Chondrocyte (in vitro differentiated cells): ENCODE data around the gene CIAO3. TPM values are rescaled to one million over a fixed set of nuclear protein-coding genes. Genes with fewer than 3 reads are reported as not detected.
"Not testable (repeated sequence)": the region's sequence is repeated elsewhere in the genome, so short reads cannot be mapped to it uniquely, and the experiment has no call there.

Source experiments
- DNase-seq: peaks from one replicate; pipeline ENCODE4 v3.0.0; 2021; ENCODE audit warnings: mixed read lengths, low spot score
- H3K27ac Mint-ChIP-seq: one replicate; pipeline ENCODE4 v1.8.0; 2021; ENCODE audit warnings: mild to moderate bottlenecking, moderate library complexity, mixed read lengths; ENCODE audit not compliant: unreplicated experiment
- H3K27me3 Mint-ChIP-seq: 2 replicates; pipeline ENCODE4 v1.8.0; 2021; ENCODE audit warnings: low read depth, mixed read lengths
- H3K36me3 Mint-ChIP-seq: 2 replicates; pipeline ENCODE4 v1.8.0; 2021; ENCODE audit warnings: low read depth, mixed read lengths
- H3K4me1 Mint-ChIP-seq: 2 replicates; pipeline ENCODE4 v1.8.0; 2021; ENCODE audit warnings: low read depth, mild to moderate bottlenecking, mixed read lengths
- H3K4me3 Mint-ChIP-seq: one replicate; pipeline ENCODE4 v1.8.0; 2021; ENCODE audit warnings: mild to moderate bottlenecking, moderate library complexity, mixed read lengths; ENCODE audit not compliant: unreplicated experiment
- H3K9me3 Mint-ChIP-seq: 2 replicates; pipeline ENCODE4 v1.8.0; 2021; ENCODE audit warnings: low read depth, mixed read lengths
- total RNA-seq: library from RNA; stranded (reverse); gene quantifications from 3 replicates; pipeline ENCODE4 v1.2.1, GENCODE V29; 2021
- TF ChIP-seq, protein P1 (sequence below): fragments of 200-600 bp; sonication (generic); IDR thresholded peaks from 2 replicates; pipeline ENCODE4 v1.5.0; 2021; ENCODE audit warnings: antibody characterized with exemption, mild to moderate bottlenecking, moderate library complexity

Gene CIAO3
- total RNA-seq, 1 donor from 2014 or later: 22.1 TPM

DNA sequence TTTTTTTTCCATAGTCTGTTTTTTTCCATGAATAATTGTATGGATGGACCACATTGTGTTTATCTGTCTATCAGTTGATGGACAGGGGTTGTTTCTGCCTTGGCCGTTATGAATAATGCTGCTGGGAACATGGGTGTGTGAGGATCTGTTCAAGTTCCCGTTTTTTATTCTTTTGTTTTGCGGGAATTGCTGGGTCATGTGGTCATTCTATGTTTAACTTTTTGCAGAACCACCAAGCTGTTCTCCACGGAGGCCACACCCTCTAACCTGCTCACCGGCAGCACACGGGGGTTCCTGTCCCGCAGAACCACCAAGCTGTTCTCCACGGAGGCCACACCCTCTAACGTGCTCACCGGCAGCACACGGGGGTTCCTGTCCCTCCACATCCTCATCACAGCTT, 13.9 kb upstream of the CIAO3 start:
- Mint-ChIP-seq H3K27ac (no peak overlapping the region), H3K4me1 (no peaks in the 10 kb centered on the region), H3K4me3 (no peak overlapping the region), H3K36me3 (no peaks in the 10 kb centered on the region), H3K27me3 (peaks cover 13% of the 10 kb centered on the region), H3K9me3 (peaks cover 5% of the 10 kb centered on the region)
- TF ChIP-seq, protein P1, sequence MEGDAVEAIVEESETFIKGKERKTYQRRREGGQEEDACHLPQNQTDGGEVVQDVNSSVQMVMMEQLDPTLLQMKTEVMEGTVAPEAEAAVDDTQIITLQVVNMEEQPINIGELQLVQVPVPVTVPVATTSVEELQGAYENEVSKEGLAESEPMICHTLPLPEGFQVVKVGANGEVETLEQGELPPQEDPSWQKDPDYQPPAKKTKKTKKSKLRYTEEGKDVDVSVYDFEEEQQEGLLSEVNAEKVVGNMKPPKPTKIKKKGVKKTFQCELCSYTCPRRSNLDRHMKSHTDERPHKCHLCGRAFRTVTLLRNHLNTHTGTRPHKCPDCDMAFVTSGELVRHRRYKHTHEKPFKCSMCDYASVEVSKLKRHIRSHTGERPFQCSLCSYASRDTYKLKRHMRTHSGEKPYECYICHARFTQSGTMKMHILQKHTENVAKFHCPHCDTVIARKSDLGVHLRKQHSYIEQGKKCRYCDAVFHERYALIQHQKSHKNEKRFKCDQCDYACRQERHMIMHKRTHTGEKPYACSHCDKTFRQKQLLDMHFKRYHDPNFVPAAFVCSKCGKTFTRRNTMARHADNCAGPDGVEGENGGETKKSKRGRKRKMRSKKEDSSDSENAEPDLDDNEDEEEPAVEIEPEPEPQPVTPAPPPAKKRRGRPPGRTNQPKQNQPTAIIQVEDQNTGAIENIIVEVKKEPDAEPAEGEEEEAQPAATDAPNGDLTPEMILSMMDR: no peak
- no peak for DNase-seq

DNA sequence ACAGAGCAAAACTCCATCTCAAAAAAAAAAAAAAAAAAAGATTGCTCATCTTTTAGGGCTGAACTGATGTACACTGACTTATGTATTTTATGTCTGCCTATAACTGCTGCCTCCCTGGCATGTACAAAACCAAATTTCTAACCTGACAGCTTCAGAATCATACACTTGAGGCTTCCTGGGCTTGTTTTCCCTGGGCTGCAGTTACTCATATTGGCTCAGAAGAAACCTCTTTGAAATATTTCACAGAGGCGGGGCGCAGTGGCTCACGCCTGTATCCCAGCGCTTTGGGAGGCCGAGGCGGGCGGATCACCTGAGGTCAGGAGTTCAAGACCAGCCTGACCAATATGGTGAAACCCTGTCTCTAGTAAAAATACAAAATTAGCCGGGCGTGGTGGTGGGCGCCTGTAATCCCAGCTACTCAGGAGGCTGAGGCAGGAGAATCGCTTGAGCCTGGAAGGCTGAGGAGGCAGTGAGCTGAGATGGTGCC, 13.4 kb upstream of the CIAO3 start:
- peaks cover 13% of the 10 kb centered on the region for H3K27me3 Mint-ChIP-seq
- not testable (repeated sequence) for H3K27ac Mint-ChIP-seq, DNase-seq, H3K36me3 Mint-ChIP-seq, H3K4me1 Mint-ChIP-seq, H3K9me3 Mint-ChIP-seq, H3K4me3 Mint-ChIP-seq

- no peak overlapping the region for H3K4me3 Mint-ChIP-seq
- H3K27me3 Mint-ChIP-seq: peaks cover 12% of the 10 kb centered on the region
- no peaks in the 10 kb centered on the region for H3K36me3 Mint-ChIP-seq
- DNase-seq: no peak
- H3K27ac Mint-ChIP-seq: peak overlapping the region; percentile 49
- TF ChIP-seq, protein P1: no peak
- peaks cover 8% of the 10 kb centered on the region for H3K4me1 Mint-ChIP-seq
- peaks cover 5% of the 10 kb centered on the region for H3K9me3 Mint-ChIP-seq
Measured at GRCh38 chr16:752007-752312, 11.2 kb upstream of the CIAO3 start.

DNA sequence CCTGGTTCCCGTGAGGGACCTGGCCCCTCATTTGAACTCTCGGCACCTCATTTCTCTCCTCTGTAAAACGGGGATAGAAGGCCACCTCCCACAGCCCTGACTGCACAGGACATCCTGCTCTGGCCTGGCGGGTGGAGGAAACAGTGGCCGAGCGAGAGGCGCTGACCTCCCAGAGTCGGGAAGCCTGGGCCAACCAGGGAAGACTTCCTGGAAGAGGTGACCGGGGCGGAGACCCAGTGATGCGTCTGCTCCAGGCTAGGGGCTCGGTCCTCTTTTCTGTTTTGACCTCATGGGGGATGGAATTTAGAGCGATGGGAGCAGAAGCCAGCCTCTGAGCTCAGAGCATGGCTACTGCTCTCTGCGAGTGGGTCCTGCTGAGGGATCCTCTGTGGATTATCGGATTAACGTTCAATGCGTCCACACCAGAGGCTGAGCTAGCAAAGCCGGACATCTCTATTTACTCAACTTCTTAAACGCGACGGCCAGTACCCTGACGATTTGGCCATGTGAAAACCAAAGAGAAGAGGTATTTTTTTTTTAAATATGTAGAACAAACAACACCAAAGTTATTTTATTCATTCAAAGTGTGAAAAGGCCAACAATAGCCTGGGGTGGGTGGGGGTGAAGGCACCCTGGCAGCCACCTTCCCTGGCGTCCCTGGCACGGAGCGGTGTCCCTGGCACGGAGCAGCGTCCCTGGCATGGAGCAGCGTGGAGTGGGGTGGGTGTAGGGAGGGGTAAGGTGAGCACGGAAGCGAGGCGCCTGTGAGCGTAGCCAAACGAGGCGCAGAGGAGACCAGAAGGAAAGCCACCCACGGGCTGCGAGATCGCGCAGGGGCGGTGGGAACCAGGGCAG, 10.6 kb upstream of the CIAO3 start:
- Mint-ChIP-seq H3K9me3 (peaks cover 2% of the 10 kb centered on the region), H3K27me3 (peaks cover 9% of the 10 kb centered on the region), H3K4me1 (peaks cover 8% of the 10 kb centered on the region), H3K27ac (no peak overlapping the region), H3K36me3 (no peaks in the 10 kb centered on the region), H3K4me3 (no peak overlapping the region)
- TF ChIP-seq, protein P1: no peak
- no peak for DNase-seq

GRCh38 chr16:750485-750884, 9.7 kb upstream of the CIAO3 start:
- no peak for DNase-seq
- H3K9me3 Mint-ChIP-seq: no peaks in the 10 kb centered on the region
- no peak overlapping the region for H3K4me3 Mint-ChIP-seq
- no peaks in the 10 kb centered on the region for H3K36me3 Mint-ChIP-seq
- TF ChIP-seq, protein P1: no peak
- no peak overlapping the region for H3K27ac Mint-ChIP-seq
- peaks cover 9% of the 10 kb centered on the region for H3K27me3 Mint-ChIP-seq
- H3K4me1 Mint-ChIP-seq: peaks cover 8% of the 10 kb centered on the region

GRCh38 chr16:749010-749409, 8.2 kb upstream of the CIAO3 start:
- Mint-ChIP-seq H3K4me3 (no peak overlapping the region), H3K9me3 (no peaks in the 10 kb centered on the region), H3K36me3 (no peaks in the 10 kb centered on the region), H3K4me1 (peaks cover 8% of the 10 kb centered on the region), H3K27ac (peak overlapping the region; percentile 91), H3K27me3 (peaks cover 9% of the 10 kb centered on the region)
- TF ChIP-seq, protein P1: no peak
- DNase-seq: no peak
